OCI-LY1 (cell line): ENCODE measurements around the gene UNC5B.

Source experiments
- CTCF ChIP-seq: fragments of 200-600 bp; sonication (generic), shearing (Covaris generic); IDR thresholded peaks from 2 replicates; pipeline ENCODE4 v1.5.1; 2017; ENCODE audit warnings: mild to moderate bottlenecking, antibody characterized with exemption, low read length, moderate library complexity, mixed read lengths
- EZH2 ChIP-seq: fragments of 200-600 bp; sonication (generic), shearing (Covaris generic); IDR thresholded peaks from 2 replicates; pipeline ENCODE4 v1.8.0; 2017; ENCODE audit warnings: borderline replicate concordance, mixed run types, mild to moderate bottlenecking, antibody characterized with exemption, low read length, moderate library complexity, mixed read lengths

GRCh38 chr10:71217266-71218045, 5.1 kb downstream of the UNC5B start:
- no peak for TF ChIP-seq CTCF
- TF ChIP-seq EZH2: no peak
